ENCODE results near the gene EXOC3.
"Not testable (repeated sequence)": the region's sequence is repeated elsewhere in the genome, so short reads cannot be mapped to it uniquely, and the experiment has no call there.

Gene EXOC3

GRCh38 chr5:407801-408268, 35.1 kb upstream of the EXOC3 start:
- peak; percentile 32 for DNase-seq

- peak; percentile 30 for DNase-seq
Observed at GRCh38 chr5:410911-411517, 32.0 kb upstream of the EXOC3 start.

GRCh38 chr5:411728-412127, 31.2 kb upstream of the EXOC3 start:
- DNase-seq = no peak

GRCh38 chr5:414991-415927, 27.7 kb upstream of the EXOC3 start:
- DNase-seq = not testable (repeated sequence)

GRCh38 chr5:415928-416635, 26.9 kb upstream of the EXOC3 start:
- DNase-seq = no peak

GRCh38 chr5:416636-416960, 26.4 kb upstream of the EXOC3 start:
- no peak for DNase-seq

- DNase-seq = no peak
Observed at GRCh38 chr5:417301-418161, 25.4 kb upstream of the EXOC3 start.

- peak; percentile 87 for DNase-seq
Observed at GRCh38 chr5:418162-419121, 24.5 kb upstream of the EXOC3 start.

- DNase-seq = no peak
Observed at GRCh38 chr5:419970-420369, 23.0 kb upstream of the EXOC3 start.

- no peak for DNase-seq
Observed at GRCh38 chr5:420632-421286, 22.2 kb upstream of the EXOC3 start.

GRCh38 chr5:421287-421880, 21.6 kb upstream of the EXOC3 start:
- DNase-seq = no peak

GRCh38 chr5:421901-422300, 21.1 kb upstream of the EXOC3 start:
- DNase-seq = no peak

- no peak for DNase-seq
Observed at GRCh38 chr5:422323-423232, 20.4 kb upstream of the EXOC3 start.

GRCh38 chr5:423233-423565, 19.8 kb upstream of the EXOC3 start:
- DNase-seq = no peak

- DNase-seq = no peak
Observed at GRCh38 chr5:423626-424261, 19.2 kb upstream of the EXOC3 start.

- DNase-seq = no peak
Observed at GRCh38 chr5:424301-425110, 18.5 kb upstream of the EXOC3 start.

GRCh38 chr5:425714-426113, 17.3 kb upstream of the EXOC3 start:
- no peak for DNase-seq

GRCh38 chr5:426392-426976, 16.5 kb upstream of the EXOC3 start:
- no peak for DNase-seq
